Cardiac fibroblast (primary cell): ENCODE results near the gene SLC25A47.

Source experiments
- DNase-seq, 2 donors: peaks; one replicate each; pipeline versions ENCODE4 v3.0.0 to v3.0.0-alpha.2; 2010; ENCODE audit warnings: low read depth in 2 of 2
- H3K4me3 ChIP-seq, 2 donors: replicated peaks in 1 of 2; 1 replicate in 1 of 2; 2 replicates in 1 of 2; pipeline ENCODE4 v1.5.1; 2011; ENCODE audit warnings: low read depth in 2 of 2, low read length in 2 of 2, mild to moderate bottlenecking in 2 of 2, moderate library complexity in 1 of 2
- TF ChIP-seq, protein P1 (sequence below): IDR thresholded peaks from one replicate; pipeline ENCODE4 v1.5.1; 2011; ENCODE audit warnings: low read depth, mild to moderate bottlenecking, low read length, inconsistent platforms

The SLC25A47 gene

DNA sequence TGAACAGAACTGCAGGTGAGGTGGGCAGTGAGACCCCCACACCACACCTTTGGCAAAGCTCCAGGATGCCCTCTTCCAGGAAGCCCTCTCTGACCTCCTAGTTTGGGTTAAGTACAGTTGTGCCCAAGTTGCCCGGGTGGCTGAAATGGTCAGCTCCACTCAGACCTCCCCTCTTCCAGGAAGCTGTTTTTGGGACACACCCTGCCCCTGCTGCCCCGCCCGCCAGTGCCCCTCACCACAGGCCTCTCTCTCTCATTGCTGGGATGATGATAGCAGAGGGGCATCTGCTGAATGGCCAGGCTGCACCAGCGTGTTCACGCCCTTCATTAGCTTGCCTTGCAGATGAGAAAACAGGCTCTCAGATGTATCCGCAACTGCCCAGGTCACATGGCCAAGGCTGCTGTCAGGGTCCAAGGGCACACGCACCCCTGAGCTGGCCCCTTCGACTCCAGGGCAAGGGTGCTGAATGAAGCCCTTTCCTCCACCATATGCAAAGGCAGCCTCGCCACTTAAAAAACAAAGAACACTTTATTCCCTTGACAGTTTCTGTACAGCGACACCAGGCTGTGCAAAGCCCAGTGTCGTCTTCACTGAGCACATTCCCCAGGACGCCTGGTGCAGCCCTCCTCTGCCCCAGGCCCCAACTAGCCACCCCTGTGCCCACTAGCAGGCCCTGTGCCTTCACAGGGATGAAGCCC is 32.4 kb upstream of the SLC25A47 start:
- no peak for DNase-seq
- no peak overlapping the region for H3K4me3 ChIP-seq
- TF ChIP-seq, protein P1, sequence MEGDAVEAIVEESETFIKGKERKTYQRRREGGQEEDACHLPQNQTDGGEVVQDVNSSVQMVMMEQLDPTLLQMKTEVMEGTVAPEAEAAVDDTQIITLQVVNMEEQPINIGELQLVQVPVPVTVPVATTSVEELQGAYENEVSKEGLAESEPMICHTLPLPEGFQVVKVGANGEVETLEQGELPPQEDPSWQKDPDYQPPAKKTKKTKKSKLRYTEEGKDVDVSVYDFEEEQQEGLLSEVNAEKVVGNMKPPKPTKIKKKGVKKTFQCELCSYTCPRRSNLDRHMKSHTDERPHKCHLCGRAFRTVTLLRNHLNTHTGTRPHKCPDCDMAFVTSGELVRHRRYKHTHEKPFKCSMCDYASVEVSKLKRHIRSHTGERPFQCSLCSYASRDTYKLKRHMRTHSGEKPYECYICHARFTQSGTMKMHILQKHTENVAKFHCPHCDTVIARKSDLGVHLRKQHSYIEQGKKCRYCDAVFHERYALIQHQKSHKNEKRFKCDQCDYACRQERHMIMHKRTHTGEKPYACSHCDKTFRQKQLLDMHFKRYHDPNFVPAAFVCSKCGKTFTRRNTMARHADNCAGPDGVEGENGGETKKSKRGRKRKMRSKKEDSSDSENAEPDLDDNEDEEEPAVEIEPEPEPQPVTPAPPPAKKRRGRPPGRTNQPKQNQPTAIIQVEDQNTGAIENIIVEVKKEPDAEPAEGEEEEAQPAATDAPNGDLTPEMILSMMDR, result no peak

- no peak for DNase-seq
- H3K4me3 ChIP-seq, result no peak overlapping the region
- TF ChIP-seq, protein P1, result no peak
These were observed 31.6 kb upstream of the SLC25A47 start for GRCh38 chr14:100291305-100292075.

- DNase-seq, result no peak
- TF ChIP-seq, protein P1, result no peak
These were observed 30.8 kb upstream of the SLC25A47 start for GRCh38 chr14:100292301-100292775.

GRCh38 chr14:100292776-100293461 is 30.2 kb upstream of the SLC25A47 start:
- H3K4me3 ChIP-seq, result no peak overlapping the region
- no peak for DNase-seq
- TF ChIP-seq, protein P1, result no peak

More at GRCh38 chr14:100292301-100292775, 30.8 kb upstream of the SLC25A47 start:
- H3K4me3 ChIP-seq, result no peak overlapping the region

DNA sequence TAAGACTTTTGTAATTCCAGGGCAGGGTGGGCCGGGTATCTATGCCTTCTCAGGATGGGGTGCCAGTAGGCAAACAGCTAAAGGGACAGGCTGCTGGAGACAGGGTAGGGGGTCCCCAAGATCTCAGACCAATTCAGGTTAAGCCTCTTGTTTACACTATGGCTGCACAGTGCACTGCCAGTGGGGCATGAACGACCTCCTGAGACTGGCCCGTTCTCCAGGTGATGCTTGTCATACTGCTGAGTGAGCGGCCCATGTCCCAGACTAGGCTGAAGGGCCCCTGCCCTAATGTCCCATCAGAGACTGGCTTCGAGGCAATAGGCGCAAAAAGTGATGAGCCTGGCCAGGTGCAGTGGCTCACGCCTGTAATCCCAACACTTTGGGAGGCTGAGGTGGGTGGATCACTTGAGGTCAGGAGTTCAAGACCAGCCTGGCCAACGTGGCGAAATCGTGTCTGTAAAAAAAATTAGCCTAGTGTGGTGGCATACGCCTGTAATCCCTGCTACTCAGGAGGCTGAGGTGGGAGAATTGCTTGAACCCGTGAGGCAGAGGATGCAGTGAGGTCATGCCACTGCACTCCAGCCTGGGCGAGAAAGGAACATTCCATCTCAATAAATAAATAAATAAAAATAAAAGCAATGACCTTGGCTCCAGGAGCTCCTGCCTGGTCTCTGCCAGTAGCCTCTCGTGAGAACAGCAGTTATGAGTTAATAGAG is 29.5 kb upstream of the SLC25A47 start:
- no peak for DNase-seq
- TF ChIP-seq, protein P1, result no peak
- no peak overlapping the region for H3K4me3 ChIP-seq
